ENCODE data around the gene EIF3I. TPM values are rescaled to one million over a fixed set of nuclear protein-coding genes. Genes with fewer than 3 reads are reported as not detected.

Gene EIF3I
- polyA plus RNA-seq, 1 of the 3 experiments (the other 2 are of a cell fraction) = 479 TPM

DNA sequence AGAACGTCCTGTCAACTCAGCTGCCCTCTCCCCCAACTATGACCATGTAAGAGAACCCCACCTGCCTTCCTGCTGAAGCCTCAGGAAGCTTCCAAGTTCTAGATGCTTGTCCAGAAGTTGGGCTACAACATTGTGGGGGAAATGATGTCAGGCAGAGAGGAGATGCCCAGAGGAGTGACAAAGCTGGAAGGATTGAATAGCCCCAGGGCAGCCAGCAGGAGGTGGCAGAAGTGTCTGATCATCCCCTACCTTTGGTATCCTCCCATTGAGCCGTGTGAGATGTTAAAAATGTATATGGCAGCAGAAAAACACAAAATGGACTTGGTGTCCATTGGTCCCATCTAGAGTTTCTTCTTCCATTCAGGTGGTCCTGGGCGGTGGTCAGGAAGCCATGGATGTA is 6.6 kb downstream of the EIF3I start:
- ChIA-PET CTCF (interaction anchor here (0.8 to 2.6 kb wide), 2 partner anchors 12 to 19 kb away, joined by 3 to 11 read pairs; no protein-coding TSS in a partner anchor), POLR2A (interaction anchor here (2.1 kb wide), 1 partner anchor 11 kb away, joined by 5 read pairs; no protein-coding TSS in a partner anchor)
- peaks cover 18% of the 10 kb centered on the region for H3K79me2 ChIP-seq (ENCODE audit: insufficient read depth)
- no peak overlapping the region for H3K9ac ChIP-seq
- 100% methylated on average over 3 of the region's 3 CpGs for WGBS (ENCODE audit: low lambda C conversion rate)
- peaks cover under 1 to 3% of the 10 kb centered on the region in 2 experiments; a peak in 3 of 4 replicates for H3K4me1 ChIP-seq (ENCODE audit: control insufficient read depth in 1 of 2, insufficient read depth in 2 of 2, low read depth in 1 of 2, low read length in 1 of 2)
- peaks cover 48 to 65% of the 10 kb centered on the region in 2 experiments for H3K36me3 ChIP-seq (replicated peaks in 1 of 2; ENCODE audit: control insufficient read depth in 1 of 2, insufficient read depth in 2 of 2, low read length in 1 of 2)
- no peaks in the 10 kb centered on the region for H3K27me3 ChIP-seq (ENCODE audit: insufficient read depth)
- no peak overlapping the region for H2AFZ ChIP-seq (ENCODE audit: low read depth)
- no peak overlapping the region for H3K4me3 ChIP-seq (ENCODE audit: low read depth in 2 of 2, low read length in 1 of 2)
- TF ChIP-seq SMC3 (IDR thresholded peaks at IDR 0.05; ENCODE audit: low read depth, low read length) = no peak
- no peak for TF ChIP-seq REST (IDR thresholded peaks at IDR 0.05; ENCODE audit: low read depth, low read length)
- TF ChIP-seq GATA2 (CRISPR knock-in tag; IDR thresholded peaks at IDR 0.05) = no peak
- TF ChIP-seq RXRA (IDR thresholded peaks at IDR 0.05; ENCODE audit: borderline replicate concordance, low read depth) = no peak
- TF ChIP-seq JUND (IDR thresholded peaks at IDR 0.05) = no peak
- TF ChIP-seq, protein P1, sequence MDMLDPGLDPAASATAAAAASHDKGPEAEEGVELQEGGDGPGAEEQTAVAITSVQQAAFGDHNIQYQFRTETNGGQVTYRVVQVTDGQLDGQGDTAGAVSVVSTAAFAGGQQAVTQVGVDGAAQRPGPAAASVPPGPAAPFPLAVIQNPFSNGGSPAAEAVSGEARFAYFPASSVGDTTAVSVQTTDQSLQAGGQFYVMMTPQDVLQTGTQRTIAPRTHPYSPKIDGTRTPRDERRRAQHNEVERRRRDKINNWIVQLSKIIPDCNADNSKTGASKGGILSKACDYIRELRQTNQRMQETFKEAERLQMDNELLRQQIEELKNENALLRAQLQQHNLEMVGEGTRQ (IDR thresholded peaks at IDR 0.05; ENCODE audit: borderline replicate concordance, low read depth, low read length) = no peak
- TF ChIP-seq FOXM1 (IDR thresholded peaks at IDR 0.05; ENCODE audit: low read depth) = no peak
- no peak for TF ChIP-seq NRF1 (IDR thresholded peaks at IDR 0.05; ENCODE audit: low read depth, low read length)
- TF ChIP-seq TCF12 (IDR thresholded peaks at IDR 0.05) = no peak
- TF ChIP-seq MXI1 (IDR thresholded peaks at IDR 0.05; ENCODE audit: low read depth, low read length) = no peak
- no peak for TF ChIP-seq NFIC (IDR thresholded peaks at IDR 0.05; ENCODE audit: borderline replicate concordance)
- TF ChIP-seq RAD21 (IDR thresholded peaks at IDR 0.05; ENCODE audit: low read length) = no peak
- no peak for TF ChIP-seq EZH2phosphoT487 (IDR thresholded peaks at IDR 0.05; ENCODE audit: borderline replicate concordance, low read depth)
- TF ChIP-seq USF1 (IDR thresholded peaks at IDR 0.05; ENCODE audit: borderline replicate concordance, low read depth) = no peak
- TF ChIP-seq GABPA (IDR thresholded peaks at IDR 0.05; ENCODE audit: low read depth) = no peak
- no peak for TF ChIP-seq IRF3 (IDR thresholded peaks at IDR 0.05; ENCODE audit: low read depth, low read length)
- TF ChIP-seq SIN3A (IDR thresholded peaks at IDR 0.05; ENCODE audit: borderline replicate concordance, low read depth, low read length) = no peak
- TF ChIP-seq YY1 (IDR thresholded peaks at IDR 0.05; ENCODE audit: low read depth) = no peak
- TF ChIP-seq RFX5 (IDR thresholded peaks at IDR 0.05; ENCODE audit: low read length) = no peak
- TF ChIP-seq ELF1 (IDR thresholded peaks at IDR 0.05) = no peak
- H3K4me2 ChIP-seq = no peak overlapping the region
- H4K20me1 ChIP-seq (ENCODE audit: insufficient read depth) = no peaks in the 10 kb centered on the region
- peaks cover 7% of the 10 kb centered on the region for H3F3A ChIP-seq (replicated peaks; ENCODE audit: insufficient read depth)
- H3K9me2 ChIP-seq = no peaks in the 10 kb centered on the region
- no peak for DNase-seq
- H3K9me3 ChIP-seq = no peaks in the 10 kb centered on the region
- no peak overlapping the region for H3K27ac ChIP-seq (ENCODE audit: low read depth in 2 of 2, low read length in 1 of 2)

All from SK-N-SH (cell line).